BJ (cell line): ENCODE measurements around the gene AGFG2. TPM values are rescaled to one million over a fixed set of nuclear protein-coding genes. Genes with fewer than 3 reads are reported as not detected.

Experiments used
- CTCF ChIA-PET: fragments of 350-600 bp; formaldehyde crosslinking; extraction: SDS; loops from one replicate; lab custom pipeline; 2021; ENCODE audit warnings: antibody characterized with exemption, inconsistent platforms; lab: Yijun Ruan, JAX
- POLR2A ChIA-PET: fragments of 300-600 bp; sonication (Branson Sonifier 250); formaldehyde crosslinking; extraction: SDS; loops from one replicate; lab custom pipeline; 2021; ENCODE audit warnings: antibody characterized with exemption; lab: Charles Lee
- DNase-seq: peaks from one replicate; pipeline ENCODE4 v3.0.0-alpha.2; 2011; ENCODE audit warnings: low read depth
- H3K27me3 ChIP-seq: 2 replicates; pipeline ENCODE4 v1.6.0; 2011; ENCODE audit warnings: low read length; ENCODE audit not compliant: control insufficient read depth, insufficient read depth
- H3K36me3 ChIP-seq: 2 replicates; pipeline ENCODE4 v1.5.1; 2011; ENCODE audit warnings: low read length; ENCODE audit not compliant: control insufficient read depth, insufficient read depth
- H3K4me3 ChIP-seq: 2 replicates; pipeline ENCODE4 v1.5.1; 2011; ENCODE audit warnings: low read depth, mild to moderate bottlenecking, control low read depth, low read length
- polyA plus RNA-seq: library from polyadenylated mRNA; depleted of rRNA; stranded (reverse); fragments of >200 nt; gene quantifications from 2 replicates; pipeline ENCODE4 v1.2.3, GENCODE V29; 2011
- TF ChIP-seq, protein P1 (sequence below): IDR thresholded peaks from 2 replicates; pipeline ENCODE4 v1.5.1; 2011; ENCODE audit warnings: low read depth, mild to moderate bottlenecking, control low read depth, inconsistent platforms, low read length, moderate library complexity; ENCODE audit not compliant: insufficient read depth

Gene AGFG2
- polyA plus RNA-seq, 1 experiment = 10.9 TPM

DNA sequence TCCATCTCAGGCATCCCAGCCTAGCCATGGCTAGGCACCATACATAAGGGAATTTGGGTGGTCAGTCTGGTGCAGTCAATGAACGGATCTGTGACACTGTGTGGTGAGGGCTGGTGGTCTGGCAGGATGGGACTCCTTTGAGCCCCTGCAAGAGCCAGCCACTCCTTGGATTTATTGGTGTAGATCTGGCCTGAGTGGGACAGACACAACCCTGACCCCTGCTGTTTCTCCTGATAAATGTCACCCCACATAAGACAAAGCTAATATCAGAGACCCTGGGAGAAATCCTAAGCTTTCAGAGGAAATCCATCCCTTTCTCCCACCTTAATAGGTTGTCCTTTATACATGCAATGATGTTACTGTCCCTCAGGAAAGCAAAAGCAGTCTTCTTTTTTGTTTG is 49.4 kb downstream of the AGFG2 start:
- CTCF ChIA-PET = interaction anchor here (0.8 to 1.9 kb wide), 10 partner anchors 11 to 119 kb away, joined by 3 to 8 read pairs (median 3); partner anchors contain the start of genes MOSPD3 and POP7
- POLR2A ChIA-PET = no interaction called here
- Histone ChIP-seq H3K27me3 (no peaks in the 10 kb centered on the region), H3K36me3 (no peaks in the 10 kb centered on the region), H3K4me3 (no peak overlapping the region)
- DNase-seq = no peak
- TF ChIP-seq, protein P1, sequence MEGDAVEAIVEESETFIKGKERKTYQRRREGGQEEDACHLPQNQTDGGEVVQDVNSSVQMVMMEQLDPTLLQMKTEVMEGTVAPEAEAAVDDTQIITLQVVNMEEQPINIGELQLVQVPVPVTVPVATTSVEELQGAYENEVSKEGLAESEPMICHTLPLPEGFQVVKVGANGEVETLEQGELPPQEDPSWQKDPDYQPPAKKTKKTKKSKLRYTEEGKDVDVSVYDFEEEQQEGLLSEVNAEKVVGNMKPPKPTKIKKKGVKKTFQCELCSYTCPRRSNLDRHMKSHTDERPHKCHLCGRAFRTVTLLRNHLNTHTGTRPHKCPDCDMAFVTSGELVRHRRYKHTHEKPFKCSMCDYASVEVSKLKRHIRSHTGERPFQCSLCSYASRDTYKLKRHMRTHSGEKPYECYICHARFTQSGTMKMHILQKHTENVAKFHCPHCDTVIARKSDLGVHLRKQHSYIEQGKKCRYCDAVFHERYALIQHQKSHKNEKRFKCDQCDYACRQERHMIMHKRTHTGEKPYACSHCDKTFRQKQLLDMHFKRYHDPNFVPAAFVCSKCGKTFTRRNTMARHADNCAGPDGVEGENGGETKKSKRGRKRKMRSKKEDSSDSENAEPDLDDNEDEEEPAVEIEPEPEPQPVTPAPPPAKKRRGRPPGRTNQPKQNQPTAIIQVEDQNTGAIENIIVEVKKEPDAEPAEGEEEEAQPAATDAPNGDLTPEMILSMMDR = peak; percentile 42; the same call in 1 of the 2 replicates

DNA sequence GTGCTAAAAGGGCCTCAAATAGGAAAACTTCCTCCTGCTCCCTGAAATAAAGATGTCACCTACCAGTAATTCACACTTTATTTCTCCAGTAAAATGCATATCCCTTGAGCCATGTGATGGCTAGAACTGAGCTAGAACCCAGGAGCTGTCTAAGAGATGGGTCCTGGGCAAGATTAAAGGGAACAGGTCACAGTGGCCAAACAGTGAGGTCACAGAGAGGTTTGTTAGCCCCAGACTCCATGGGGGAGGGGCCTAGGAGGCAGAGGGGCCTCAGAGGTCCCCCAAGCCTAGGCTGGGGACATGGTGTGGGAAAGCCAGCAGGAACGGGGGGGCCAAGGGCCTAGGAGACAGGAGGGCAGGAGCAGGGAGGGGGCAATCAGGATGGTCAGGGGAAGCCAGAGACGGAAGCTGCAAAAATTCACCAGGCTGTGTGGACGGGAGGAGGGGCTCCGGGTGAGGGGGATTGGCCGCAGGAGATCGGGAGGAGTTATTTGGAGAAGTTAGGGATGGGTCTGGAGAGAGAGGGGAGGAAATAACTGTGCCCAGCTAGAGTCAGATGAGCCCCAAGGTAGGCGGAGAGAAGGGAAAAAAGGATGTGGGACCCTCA is 50.4 kb downstream of the AGFG2 start:
- ChIA-PET CTCF (interaction anchor here (0.7 to 1.9 kb wide), 9 partner anchors 10 to 120 kb away, joined by 3 to 8 read pairs (median 3); partner anchors contain the start of gene POP7), POLR2A (interaction anchor here (0.5 kb wide), 1 partner anchor 13 kb away, joined by 3 read pairs; the partner anchor contains the start of gene PCOLCE)
- Histone ChIP-seq H3K36me3 (no peaks in the 10 kb centered on the region), H3K4me3 (no peak overlapping the region), H3K27me3 (no peaks in the 10 kb centered on the region)
- TF ChIP-seq, protein P1 = no peak
- DNase-seq = no peak

DNA sequence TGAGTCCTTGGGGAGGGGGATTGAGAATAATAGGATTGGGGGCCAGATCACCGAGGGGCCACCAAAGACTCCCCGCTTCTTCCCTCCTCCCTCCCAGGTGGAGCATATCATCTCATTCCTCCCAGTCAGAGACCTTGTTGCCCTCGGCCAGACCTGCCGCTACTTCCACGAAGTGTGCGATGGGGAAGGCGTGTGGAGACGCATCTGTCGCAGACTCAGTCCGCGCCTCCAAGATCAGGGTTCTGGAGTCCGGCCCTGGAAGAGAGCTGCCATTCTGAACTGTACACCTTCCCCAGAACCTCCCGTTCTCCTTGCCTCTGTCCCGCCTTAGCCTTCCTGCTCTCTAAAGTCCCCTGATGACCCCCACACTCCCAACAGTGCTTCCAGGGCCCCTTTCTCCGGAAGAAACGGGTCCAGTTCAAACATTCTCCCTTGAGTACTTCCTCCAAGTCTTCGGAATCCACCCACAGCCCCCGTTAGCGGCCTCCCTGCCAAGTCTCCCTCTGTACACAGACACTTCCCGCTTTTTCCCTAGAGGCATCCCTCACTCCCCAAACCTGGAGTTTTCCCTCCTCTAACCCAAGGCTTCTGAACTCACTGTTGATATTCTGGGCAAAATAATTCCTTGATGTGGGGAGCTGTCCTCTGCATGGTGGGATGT is 51.2 kb downstream of the AGFG2 start:
- H3K4me3 ChIP-seq = no peak overlapping the region
- DNase-seq = no peak
- TF ChIP-seq, protein P1 = no peak
- H3K36me3 ChIP-seq = no peaks in the 10 kb centered on the region
- no peaks in the 10 kb centered on the region for H3K27me3 ChIP-seq
- ChIA-PET CTCF (interaction anchor here (1.1 to 1.9 kb wide), 4 partner anchors 9 to 31 kb away, joined by 3 to 8 read pairs (median 6); no protein-coding TSS in a partner anchor), POLR2A (no interaction called here)

DNA sequence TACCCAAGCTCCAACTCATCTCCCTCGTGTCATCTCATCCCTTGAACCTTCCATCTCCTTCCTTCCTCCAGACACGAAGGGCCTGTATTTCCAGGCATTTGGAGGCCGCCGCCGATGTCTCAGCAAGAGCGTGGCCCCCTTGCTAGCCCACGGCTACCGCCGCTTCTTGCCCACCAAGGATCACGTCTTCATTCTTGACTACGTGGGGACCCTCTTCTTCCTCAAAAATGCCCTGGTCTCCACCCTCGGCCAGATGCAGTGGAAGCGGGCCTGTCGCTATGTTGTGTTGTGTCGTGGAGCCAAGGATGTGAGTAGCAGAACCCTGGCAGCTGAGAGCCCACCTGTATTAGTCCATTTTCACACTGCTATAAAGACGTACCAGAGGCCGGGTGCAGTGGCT is 52.6 kb downstream of the AGFG2 start:
- no peaks in the 10 kb centered on the region for H3K27me3 ChIP-seq
- no peaks in the 10 kb centered on the region for H3K36me3 ChIP-seq
- DNase-seq = no peak
- H3K4me3 ChIP-seq = no peak overlapping the region
- TF ChIP-seq, protein P1 = no peak
- POLR2A ChIA-PET = interaction anchor here (0.6 kb wide), 1 partner anchor 257 kb away, joined by 5 read pairs; no protein-coding TSS in a partner anchor
- CTCF ChIA-PET = interaction anchor here (1.1 to 2.3 kb wide), 4 partner anchors 17 to 101 kb away, joined by 3 to 6 read pairs (median 4); no protein-coding TSS in a partner anchor

DNA sequence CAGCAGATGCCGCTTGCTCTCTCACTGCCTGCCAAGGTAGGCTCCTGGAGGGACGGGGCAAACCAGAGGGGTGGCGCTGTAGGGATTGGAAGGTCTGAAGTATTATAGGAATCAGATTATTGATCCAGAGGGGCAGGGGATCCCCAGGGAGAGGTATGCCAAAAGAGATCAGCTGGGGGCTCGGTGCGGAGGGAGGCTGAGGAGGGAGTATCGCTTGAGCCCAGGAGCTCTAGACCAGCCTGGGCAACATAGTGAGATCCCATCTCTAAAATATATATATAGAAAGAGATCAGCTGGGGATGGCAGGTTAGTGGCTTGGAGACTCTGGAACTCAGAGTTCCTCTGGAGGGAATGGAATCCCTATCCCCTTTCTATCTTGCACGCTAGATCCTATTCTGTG is 56.2 kb downstream of the AGFG2 start:
- TF ChIP-seq, protein P1 = no peak
- DNase-seq = no peak
- H3K36me3 ChIP-seq = no peaks in the 10 kb centered on the region
- ChIA-PET POLR2A (no interaction called here), CTCF (interaction anchor here (0.6 to 1.6 kb wide), 3 partner anchors 8 to 144 kb away, joined by 3 to 4 read pairs (median 3); partner anchors contain the start of gene FBXO24)
- no peak overlapping the region for H3K4me3 ChIP-seq
- H3K27me3 ChIP-seq = no peaks in the 10 kb centered on the region
